Measurements from ENCODE around the gene TMEM86A. TPM values are rescaled to one million over a fixed set of nuclear protein-coding genes. Genes with fewer than 3 reads are reported as not detected.

The TMEM86A gene
- total and polyA plus RNA-seq, 2 donors (not counting 3 experiments of a cell fraction or from before 2014, with no cell fraction given): 2.1 to 2.6 TPM

- no peak overlapping the region for H3K9ac ChIP-seq (replicated peaks; ENCODE audit: extremely low read depth, insufficient read depth, low read length)
- no peak for TF ChIP-seq GATA2 (IDR thresholded peaks at IDR 0.05; ENCODE audit: insufficient read depth, insufficient read length, low read depth, low read length)
- no peak for TF ChIP-seq MAX (IDR thresholded peaks at IDR 0.05; ENCODE audit: insufficient read depth, insufficient read length)
- no peak for TF ChIP-seq FOS (IDR thresholded peaks at IDR 0.05; ENCODE audit: borderline replicate concordance, insufficient read depth, low read length)
- TF ChIP-seq POLR2A (IDR thresholded peaks at IDR 0.05; ENCODE audit: low read depth, low read length): no peak
- TF ChIP-seq, protein P1, sequence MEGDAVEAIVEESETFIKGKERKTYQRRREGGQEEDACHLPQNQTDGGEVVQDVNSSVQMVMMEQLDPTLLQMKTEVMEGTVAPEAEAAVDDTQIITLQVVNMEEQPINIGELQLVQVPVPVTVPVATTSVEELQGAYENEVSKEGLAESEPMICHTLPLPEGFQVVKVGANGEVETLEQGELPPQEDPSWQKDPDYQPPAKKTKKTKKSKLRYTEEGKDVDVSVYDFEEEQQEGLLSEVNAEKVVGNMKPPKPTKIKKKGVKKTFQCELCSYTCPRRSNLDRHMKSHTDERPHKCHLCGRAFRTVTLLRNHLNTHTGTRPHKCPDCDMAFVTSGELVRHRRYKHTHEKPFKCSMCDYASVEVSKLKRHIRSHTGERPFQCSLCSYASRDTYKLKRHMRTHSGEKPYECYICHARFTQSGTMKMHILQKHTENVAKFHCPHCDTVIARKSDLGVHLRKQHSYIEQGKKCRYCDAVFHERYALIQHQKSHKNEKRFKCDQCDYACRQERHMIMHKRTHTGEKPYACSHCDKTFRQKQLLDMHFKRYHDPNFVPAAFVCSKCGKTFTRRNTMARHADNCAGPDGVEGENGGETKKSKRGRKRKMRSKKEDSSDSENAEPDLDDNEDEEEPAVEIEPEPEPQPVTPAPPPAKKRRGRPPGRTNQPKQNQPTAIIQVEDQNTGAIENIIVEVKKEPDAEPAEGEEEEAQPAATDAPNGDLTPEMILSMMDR (IDR thresholded peaks at IDR 0.05; ENCODE audit: extremely low read depth in 1 of 2, insufficient read depth in 1 of 2, low read depth in 1 of 2, low read length in 2 of 2): no peak
- no peak for TF ChIP-seq POLR2AphosphoS5 (IDR thresholded peaks at IDR 0.05; ENCODE audit: insufficient read depth, low read depth, low read length)
- no peak for TF ChIP-seq EZH2 (IDR thresholded peaks at IDR 0.05; ENCODE audit: borderline replicate concordance, low read depth, low read length, severe bottlenecking)
- TF ChIP-seq JUN (IDR thresholded peaks at IDR 0.05; ENCODE audit: borderline replicate concordance, insufficient read depth, insufficient read length, low read depth): no peak
- TF ChIP-seq MYC (IDR thresholded peaks at IDR 0.05; ENCODE audit: low read depth, low read length): no peak
- no peaks in the 10 kb centered on the region for H3K27me3 ChIP-seq (ENCODE audit: control insufficient read depth in 2 of 2, insufficient read depth in 2 of 2, low read length in 2 of 2)
- intact Hi-C loops (cut with micrococcal nuclease): loop anchor here (5.0 kb wide), 1 partner anchor 238 kb away; the partner anchor contains the start of gene LDHC
- POLR2A ChIA-PET: interaction anchor here (0.6 kb wide), 1 partner anchor 346 kb away, joined by 5 read pairs; no protein-coding TSS in a partner anchor
- FAIRE-seq (no peak), DNase-seq (ENCODE audit: low read depth, low spot score) (no peak)
- H3K79me2 ChIP-seq (ENCODE audit: control insufficient read depth, insufficient read depth, low read length): no peaks in the 10 kb centered on the region
- no peaks in the 10 kb centered on the region for H3K9me1 ChIP-seq (replicated peaks; ENCODE audit: control insufficient read depth, extremely low read depth, insufficient read depth, low read length)
- no peak overlapping the region for H2AFZ ChIP-seq (ENCODE audit: low read depth, low read length)
- H3K4me3 ChIP-seq (replicated peaks in 1 of 3; ENCODE audit: insufficient read depth in 1 of 3, low read depth in 1 of 3, low read length in 3 of 3): no peak overlapping the region
- H3K9me3 ChIP-seq (replicated peaks; ENCODE audit: control insufficient read depth, insufficient read depth, low read length): no peaks in the 10 kb centered on the region
- no peaks in the 10 kb centered on the region for H3K4me1 ChIP-seq (ENCODE audit: control insufficient read depth, extremely low read depth, insufficient read depth, low read length)
- CTCF ChIA-PET: interaction anchor here (1.0 to 5.3 kb wide), 10 partner anchors 9 to 535 kb away, joined by 3 to 63 read pairs (median 4); no protein-coding TSS in a partner anchor
- H3K27ac ChIP-seq (ENCODE audit: insufficient read depth, low read depth, low read length): no peak overlapping the region
- no peaks in the 10 kb centered on the region for H3K36me3 ChIP-seq (ENCODE audit: control insufficient read depth in 2 of 2, extremely low read depth in 1 of 2, insufficient read depth in 2 of 2, low read length in 2 of 2)
- H3K4me2 ChIP-seq (ENCODE audit: insufficient read depth, low read length): no peak overlapping the region
- BruUV-seq (replicated peaks): no TSS peak
- H4K20me1 ChIP-seq (replicated peaks; ENCODE audit: control insufficient read depth, extremely low read depth, insufficient read depth, low read length): no peaks in the 10 kb centered on the region
- dilution Hi-C loops (cut with MboI; ENCODE audit: extremely low pct_ligation_motif_present, low sequenced_read_pairs): no loop called here
These were observed 48.2 kb upstream of the TMEM86A start for GRCh38 chr11:18650353-18650752.

All from endothelial cell of umbilical vein (primary cell).